A549 (cell line): Measurements from ENCODE around the gene MFNG. TPM values are rescaled to one million over a fixed set of nuclear protein-coding genes. Genes with fewer than 3 reads are reported as not detected.

ENCODE experiments used
- ATAC-seq, 2 experiments: fragments of 200-7000 bp in 1 of 2; fragments of >200 bp in 1 of 2; cut with Nextera tagmentation in 1 of 2; cut with Tn5 transposase in 1 of 2; 3 replicates each; pipeline versions ENCODE4 v1.8.0 to v1.9.1; 2018 to 2020; ENCODE audit warnings: mild to moderate bottlenecking in 1 of 2, moderate library complexity in 1 of 2
- CTCF ChIA-PET: fragments of 300-600 bp; sonication (Branson Sonifier 250); formaldehyde crosslinking; extraction: SDS; loops from one replicate; lab custom pipeline; 2021; ENCODE audit warnings: antibody characterized with exemption, inconsistent platforms; lab: Yijun Ruan, JAX
- POLR2A ChIA-PET: fragments of 350-600 bp; formaldehyde crosslinking; extraction: SDS; loops from one replicate; lab custom pipeline; 2021; ENCODE audit warnings: antibody characterized with exemption, inconsistent platforms; lab: Yijun Ruan, JAX
- DNase-seq, 2 experiments: peaks; one replicate each; pipeline versions ENCODE4 v3.0.0 to v3.0.0-alpha.2; 2011 to 2016; ENCODE audit warnings: low read depth in 1 of 2, low spot score in 1 of 2
- FAIRE-seq: peaks from 2 replicates; lab custom pipeline; 2011; peaks lifted over from hg19 to GRCh38; lab: Jason Lieb, UNC
- H3K27ac ChIP-seq, 2 experiments: fragments of >200 bp; sonication (Bioruptor Twin); formaldehyde crosslinking; 3 replicates each; pipeline ENCODE4 v1.5.1; 2016 to 2017
- H3K4me1 ChIP-seq: fragments of >200 bp; sonication (Bioruptor Twin); formaldehyde crosslinking; 3 replicates; pipeline ENCODE4 v1.6.1; 2016
- H3K4me2 ChIP-seq: fragments of >200 bp; sonication (Bioruptor Twin); formaldehyde crosslinking; 3 replicates; pipeline ENCODE4 v1.6.1; 2016
- H3K4me3 ChIP-seq: fragments of >200 bp; sonication (Bioruptor Twin); formaldehyde crosslinking; 3 replicates; pipeline ENCODE4 v1.5.1; 2016
- H3K9me3 ChIP-seq: fragments of >200 bp; sonication (Bioruptor Twin); formaldehyde crosslinking; 3 replicates; pipeline ENCODE4 v1.6.1; 2016
- ATOH8 ChIP-seq: fragments of 250-450 bp; sonication (Bioruptor Pico); IDR thresholded peaks from 2 replicates; pipeline ENCODE4 v1.5.0; 2020; ENCODE audit warnings: low read depth, mild to moderate bottlenecking, moderate library complexity
- BCL3 ChIP-seq: fragments of >200 bp; sonication (Bioruptor Twin); formaldehyde crosslinking; IDR thresholded peaks from 3 replicates; pipeline ENCODE4 v1.6.1; 2016
- CEBPB ChIP-seq, 2 experiments: fragments of >200 bp in 1 of 2; sonication (Bioruptor Twin) in 1 of 2; formaldehyde crosslinking in 1 of 2; IDR thresholded peaks; 2 replicates each; pipeline ENCODE4 v1.6.1; 2012 to 2016
- CHD2 ChIP-seq: fragments of 150-350 bp; IDR thresholded peaks from 2 replicates; pipeline ENCODE4 v1.6.1; 2014; ENCODE audit warnings: low read length; ENCODE audit not compliant: partially characterized antibody
- CTCF ChIP-seq: fragments of >200 bp; sonication (Bioruptor Twin); formaldehyde crosslinking; IDR thresholded peaks from 3 replicates; pipeline ENCODE4 v1.5.1; 2016
- EHMT2 ChIP-seq: fragments of 200-600 bp; sonication (generic); IDR thresholded peaks from 2 replicates; pipeline ENCODE4 v1.6.1; 2016; ENCODE audit warnings: antibody characterized with exemption, low read depth, mild to moderate bottlenecking, moderate library complexity
- ESRRA ChIP-seq: fragments of 150-350 bp; IDR thresholded peaks from 2 replicates; pipeline ENCODE4 v1.6.1; 2014; ENCODE audit warnings: mild to moderate bottlenecking, low read length, borderline replicate concordance
- FOSL2 ChIP-seq, 2 experiments: fragments of 450-650 bp in 1 of 2; fragments of >200 bp in 1 of 2; sonication (Bioruptor Twin) in 1 of 2; formaldehyde crosslinking; IDR thresholded peaks; 2 replicates each; pipeline versions ENCODE4 v1.5.0 to v1.6.1; 2016 to 2020; ENCODE audit warnings: mild to moderate bottlenecking in 1 of 2, moderate library complexity in 1 of 2
- FOXS1 ChIP-seq: fragments of 250-450 bp; sonication (Bioruptor Pico); IDR thresholded peaks from 2 replicates; pipeline ENCODE4 v1.5.0; 2020; ENCODE audit warnings: mild to moderate bottlenecking, moderate library complexity
- GATA3 ChIP-seq: IDR thresholded peaks from 2 replicates; pipeline ENCODE4 v1.6.1; 2012; ENCODE audit warnings: borderline replicate concordance
- HMGXB4 ChIP-seq: fragments of 250-450 bp; sonication (Bioruptor Pico); IDR thresholded peaks from 2 replicates; pipeline ENCODE4 v1.5.0; 2021; ENCODE audit warnings: mild to moderate bottlenecking, moderate library complexity, borderline replicate concordance
- HOXA7 ChIP-seq: fragments of 250-450 bp; sonication (Bioruptor Pico); IDR thresholded peaks from 2 replicates; pipeline ENCODE4 v1.5.0; 2020; ENCODE audit warnings: mild to moderate bottlenecking, moderate library complexity
- JUNB ChIP-seq: fragments of >200 bp; sonication (Bioruptor Twin); formaldehyde crosslinking; IDR thresholded peaks from 2 replicates; pipeline ENCODE4 v1.6.1; 2016
- KDM1A ChIP-seq: fragments of 200-600 bp; sonication (generic); IDR thresholded peaks from 2 replicates; pipeline ENCODE4 v1.6.1; 2016; ENCODE audit warnings: low read depth, mild to moderate bottlenecking
- KDM5A ChIP-seq: fragments of 200-600 bp; sonication (generic); IDR thresholded peaks from 2 replicates; pipeline ENCODE4 v1.6.1; 2016; ENCODE audit warnings: antibody characterized with exemption, mild to moderate bottlenecking
- MAX ChIP-seq: IDR thresholded peaks from 2 replicates; pipeline ENCODE4 v1.6.1; 2012
- MYC ChIP-seq: IDR thresholded peaks from 2 replicates; pipeline ENCODE4 v1.6.1; 2012; ENCODE audit warnings: mild to moderate bottlenecking, inconsistent platforms, low read length, improper control_type of control experiment, borderline replicate concordance
- NFE2L2 ChIP-seq: fragments of 150-350 bp; conservative IDR thresholded peaks from 2 replicates; pipeline ENCODE4 v1.6.1; 2014; ENCODE audit warnings: low read length
- NPAS2 ChIP-seq: fragments of 250-450 bp; sonication (Bioruptor Pico); IDR thresholded peaks from 2 replicates; pipeline ENCODE4 v1.8.0; 2022; ENCODE audit warnings: mild to moderate bottlenecking, moderate library complexity, borderline replicate concordance
- PHF8 ChIP-seq: fragments of 200-600 bp; sonication (generic); IDR thresholded peaks from 2 replicates; pipeline ENCODE4 v1.6.1; 2016; ENCODE audit warnings: low read depth, mild to moderate bottlenecking, antibody characterized with exemption, moderate library complexity, borderline replicate concordance
- RAD21 ChIP-seq, 2 experiments: fragments of >200 bp in 1 of 2; sonication (Bioruptor Twin) in 1 of 2; formaldehyde crosslinking in 1 of 2; IDR thresholded peaks in 1 of 2; conservative IDR thresholded peaks in 1 of 2; 2 replicates in 1 of 2; 3 replicates in 1 of 2; pipeline ENCODE4 v1.6.1; 2012 to 2018; ENCODE audit warnings: inconsistent platforms in 1 of 2
- RARB ChIP-seq: fragments of 250-450 bp; sonication (Bioruptor Pico); IDR thresholded peaks from 2 replicates; pipeline ENCODE4 v1.8.0; 2021; ENCODE audit warnings: mild to moderate bottlenecking, moderate library complexity
- RCOR1 ChIP-seq: fragments of 150-350 bp; IDR thresholded peaks from 2 replicates; pipeline ENCODE4 v1.6.1; 2014; ENCODE audit warnings: antibody characterized with exemption, low read length, low read depth
- TFCP2L1 ChIP-seq: fragments of 250-450 bp; sonication (Bioruptor Pico); IDR thresholded peaks from 2 replicates; pipeline ENCODE4 v1.5.0; 2021; ENCODE audit warnings: mild to moderate bottlenecking
- TP53 ChIP-seq: fragments of 250-450 bp; sonication (Bioruptor Pico); IDR thresholded peaks from 2 replicates; pipeline ENCODE4 v1.5.0; 2021; ENCODE audit warnings: mild to moderate bottlenecking, moderate library complexity
- ZC3H11A ChIP-seq: fragments of 450-650 bp; IDR thresholded peaks from 2 replicates; pipeline ENCODE4 v1.6.1; 2014; ENCODE audit warnings: antibody characterized with exemption, mild to moderate bottlenecking
- ZFP36 ChIP-seq: fragments of 450-650 bp; IDR thresholded peaks from 2 replicates; pipeline ENCODE4 v1.6.1; 2014; ENCODE audit warnings: borderline replicate concordance; ENCODE audit not compliant: partially characterized antibody
- WGBS: methylation state at CpG from one replicate; pipeline ENCODE4 v1.1.6; 2017; ENCODE audit errors: missing lambda C conversion rate; 5-methylcytosine and 5-hydroxymethylcytosine counted together
- polyA plus RNA-seq, 4 experiments: library from polyadenylated mRNA; depleted of rRNA in 3 of 4; stranded (reverse); fragments of >200 nt; fragmentation: RNase III in 1 of 4; extraction: RNeasy Plus Mini Kit Qiagen cat#74134 plus additional on column Dnase treatment in 1 of 4; gene quantifications; 2 replicates in 3 of 4; 3 replicates in 1 of 4; pipeline ENCODE4 v1.2.3, GENCODE V29; 2011 to 2017

MFNG gene
- polyA plus RNA-seq, 2 of the 4 experiments (the other 2 are of a cell fraction) = 1.2 to 1.8 TPM

GRCh38 chr22:37432708-37433054 lies 53.5 kb downstream of the MFNG start:
- FAIRE-seq (no peak), ATAC-seq (no peak), DNase-seq (no peak)
- H3K27ac ChIP-seq = peak overlapping the region; percentile 95 to 97
- TF ChIP-seq ZFP36 = no peak
- no peak for TF ChIP-seq ATOH8 (CRISPR knock-in tag)
- TF ChIP-seq TP53 (CRISPR knock-in tag) = no peak
- no peak for TF ChIP-seq RARB (CRISPR knock-in tag)
- TF ChIP-seq RCOR1 = no peak
- no peak for TF ChIP-seq BCL3
- no peak for TF ChIP-seq EHMT2
- TF ChIP-seq NPAS2 (CRISPR knock-in tag) = no peak
- CTCF ChIA-PET = interaction anchor here (0.7 to 6.9 kb wide), 3 partner anchors 23 to 583 kb away, joined by 3 to 114 read pairs (median 3); no protein-coding TSS in a partner anchor
- H3K4me1 ChIP-seq = peaks cover 58% of the 10 kb centered on the region
- POLR2A ChIA-PET = no interaction called here
- 85% methylated on average over 3 of the region's 3 CpGs for whole genome bisulfite sequencing
- no peak overlapping the region for H3K4me3 ChIP-seq
- H3K4me2 ChIP-seq = peak overlapping the region; percentile 77
- peaks cover 7% of the 10 kb centered on the region for H3K9me3 ChIP-seq

- ATAC-seq (peak; percentile 73 to 77), FAIRE-seq (no peak), DNase-seq (peak; percentile 75 to 86)
- H3K4me1 ChIP-seq = peaks cover 58% of the 10 kb centered on the region
- H3K4me3 ChIP-seq = no peak overlapping the region
- H3K4me2 ChIP-seq = peak overlapping the region; percentile 77
- CTCF ChIA-PET = interaction anchor here (0.7 to 6.9 kb wide), 6 partner anchors 10 to 583 kb away, joined by 3 to 130 read pairs (median 22); no protein-coding TSS in a partner anchor
- H3K27ac ChIP-seq = peak overlapping the region; percentile 95 to 97
- POLR2A ChIA-PET = no interaction called here
- H3K9me3 ChIP-seq = peaks cover 7% of the 10 kb centered on the region
- WGBS = 10% methylated on average over 12 of the region's 14 CpGs
- TF ChIP-seq TP53 (CRISPR knock-in tag) = no peak
- no peak for TF ChIP-seq ESRRA
- no peak for TF ChIP-seq RARB (CRISPR knock-in tag)
- TF ChIP-seq NFE2L2 = no peak
- TF ChIP-seq EHMT2 = no peak
- peak; percentile 87 for TF ChIP-seq MAX
- TF ChIP-seq MYC = no peak
- no peak for TF ChIP-seq HOXA7
- TF ChIP-seq BCL3 = no peak
- TF ChIP-seq TFCP2L1 (CRISPR knock-in tag) = no peak
- TF ChIP-seq HMGXB4 (CRISPR knock-in tag) = no peak
- no peak for TF ChIP-seq KDM1A
- peak; percentile 84 for TF ChIP-seq FOSL2 (IDR thresholded peaks at IDR 0.05)
- TF ChIP-seq FOSL2 (CRISPR knock-in tag; IDR thresholded peaks at IDR 0.05) = peak; percentile 89
- TF ChIP-seq JUNB = peak; percentile 91
- TF ChIP-seq PHF8 = no peak
- no peak for TF ChIP-seq KDM5A
- TF ChIP-seq CEBPB (IDR thresholded peaks at IDR 0.05) = peak; percentile 17 to 75; a peak in 3 of 4 replicates
- no peak for TF ChIP-seq FOXS1 (CRISPR knock-in tag)
- TF ChIP-seq CHD2 = no peak
- TF ChIP-seq CTCF = no peak
- TF ChIP-seq RAD21 (conservative IDR thresholded peaks at IDR 0.05 in 1 of 2, IDR thresholded peaks at IDR 0.05 in 1 of 2) = peak; percentile 23 to 24; a peak in 4 of 5 replicates
- peak; percentile 79; the same call in 1 of the 2 replicates for TF ChIP-seq GATA3
- TF ChIP-seq NPAS2 (CRISPR knock-in tag) = peak; percentile 26; the same call in 1 of the 2 replicates
- TF ChIP-seq ZC3H11A = no peak
Observed at GRCh38 chr22:37431801-37432707, 54.1 kb downstream of the MFNG start.
